SK-N-SH (cell line): ENCODE results near the gene MBD3.

Source experiments
- CTCF ChIP-seq: fragments of 200-600 bp; sonication (generic); IDR thresholded peaks from 2 replicates; pipeline ENCODE4 v1.6.1; 2017; ENCODE audit warnings: antibody characterized with exemption, mild to moderate bottlenecking, moderate library complexity
- EZH2phosphoT487 ChIP-seq: fragments of 200-600 bp; sonication (generic); IDR thresholded peaks from 2 replicates; pipeline ENCODE4 v1.6.1; 2017; ENCODE audit warnings: low read depth, mixed run types, mild to moderate bottlenecking, antibody characterized with exemption, moderate library complexity, borderline replicate concordance
- POLR2AphosphoS5 ChIP-seq: IDR thresholded peaks from 2 replicates; pipeline ENCODE4 v1.6.1; 2012; ENCODE audit warnings: low read depth, low read length
- REST ChIP-seq: IDR thresholded peaks from 2 replicates; pipeline ENCODE4 v1.6.1; 2012; ENCODE audit warnings: mild to moderate bottlenecking, low read depth, low read length, moderate library complexity
- RFX5 ChIP-seq: IDR thresholded peaks from 2 replicates; pipeline ENCODE4 v1.6.1; 2012; ENCODE audit warnings: mild to moderate bottlenecking, improper control_type of control experiment, low read length
- TAF1 ChIP-seq: IDR thresholded peaks from 2 replicates; pipeline ENCODE4 v1.6.1; 2012; ENCODE audit warnings: low read depth, mild to moderate bottlenecking, low read length, moderate library complexity, borderline replicate concordance
- TCF12 ChIP-seq: IDR thresholded peaks from 2 replicates; pipeline ENCODE4 v1.4.0; 2012
- YY1 ChIP-seq: IDR thresholded peaks from 2 replicates; pipeline ENCODE4 v1.4.0; 2012; ENCODE audit warnings: low read depth, mild to moderate bottlenecking

- TF ChIP-seq CTCF (no peak), TAF1 (no peak), REST (no peak), POLR2AphosphoS5 (no peak), YY1 (no peak), EZH2phosphoT487 (no peak), TCF12 (no peak), RFX5 (no peak)
These were observed 37.7 kb downstream of the MBD3 start for GRCh38 chr19:1554968-1555367.
